Erythroblast (primary cell): ENCODE data around the gene PDGFRB.

Experiments used
- GATA1 ChIP-seq: IDR thresholded peaks from 2 replicates; pipeline ENCODE4 v1.6.1; 2011; ENCODE audit warnings: low read depth, mild to moderate bottlenecking, control low read depth, low read length, moderate library complexity
- POLR2A ChIP-seq: IDR thresholded peaks from 2 replicates; pipeline ENCODE4 v1.6.1; 2011; ENCODE audit warnings: mild to moderate bottlenecking, low read length

DNA sequence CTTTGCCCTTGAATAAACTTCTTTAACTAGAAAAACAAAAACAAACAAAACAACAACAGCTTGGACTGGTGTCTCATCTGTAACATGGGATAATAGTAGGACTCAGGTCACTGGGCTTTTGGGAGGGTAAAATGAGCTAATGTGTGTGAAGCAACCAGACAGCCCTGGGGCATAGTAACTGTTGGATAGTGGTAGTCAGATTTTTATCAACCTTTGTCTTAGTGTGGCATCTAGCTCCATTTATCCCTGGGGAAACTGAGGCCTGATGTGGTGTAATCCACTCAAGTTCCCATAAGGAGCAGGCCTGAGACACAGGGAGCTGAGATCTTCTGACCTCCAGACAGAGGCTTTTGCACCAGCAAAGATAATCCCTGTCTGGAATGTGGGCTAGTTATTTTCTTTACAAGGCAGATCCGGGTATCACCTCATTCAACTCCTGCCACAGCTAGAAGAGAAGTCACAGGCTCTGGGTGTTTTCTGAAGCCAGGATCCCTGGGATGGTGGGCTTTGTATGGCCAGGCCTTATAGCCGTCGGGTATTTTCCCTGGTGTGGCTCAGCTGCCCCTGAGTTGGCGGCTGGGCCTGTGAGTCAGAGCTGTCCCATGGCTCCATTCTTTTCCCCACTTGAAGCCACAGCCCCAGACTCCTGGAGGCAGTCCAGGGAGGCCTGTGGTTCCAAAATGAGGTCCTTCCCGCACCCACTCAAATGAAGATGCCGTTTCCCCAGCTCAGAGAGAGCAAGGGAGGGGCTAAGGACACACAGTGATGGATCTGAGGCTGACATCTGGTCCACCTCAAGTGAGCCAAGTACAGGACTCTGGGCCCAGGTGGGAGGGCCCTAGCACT, 43.2 kb downstream of the PDGFRB start:
- TF ChIP-seq POLR2A, result no peak
- no peak for TF ChIP-seq GATA1
